ENCODE results near the gene UTF1.
"Not testable (repeated sequence)": the region's sequence is repeated elsewhere in the genome, so short reads cannot be mapped to it uniquely, and the experiment has no call there.

Gene UTF1

DNA sequence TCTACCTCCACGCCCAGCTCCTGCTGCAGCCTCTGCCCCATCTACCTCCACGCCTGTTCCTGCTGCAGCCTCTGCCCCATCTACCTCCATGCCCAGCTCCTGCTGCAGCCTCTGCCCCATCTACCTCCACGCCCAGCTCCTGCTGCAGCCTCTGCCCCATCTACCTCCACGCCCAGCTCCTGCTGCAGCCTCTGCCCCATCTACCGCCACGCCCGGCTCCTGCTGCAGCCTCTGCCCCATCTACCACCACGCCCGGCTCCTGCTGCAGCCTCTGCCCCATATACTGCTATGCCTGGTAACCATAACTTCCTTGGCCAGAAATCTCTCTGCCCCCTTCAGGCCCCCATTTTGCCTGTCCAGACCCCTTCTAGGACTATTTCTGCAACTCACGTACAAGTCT is 35.0 kb downstream of the UTF1 start:
- not testable (repeated sequence) for DNase-seq (ENCODE audit: low spot score)

DNA sequence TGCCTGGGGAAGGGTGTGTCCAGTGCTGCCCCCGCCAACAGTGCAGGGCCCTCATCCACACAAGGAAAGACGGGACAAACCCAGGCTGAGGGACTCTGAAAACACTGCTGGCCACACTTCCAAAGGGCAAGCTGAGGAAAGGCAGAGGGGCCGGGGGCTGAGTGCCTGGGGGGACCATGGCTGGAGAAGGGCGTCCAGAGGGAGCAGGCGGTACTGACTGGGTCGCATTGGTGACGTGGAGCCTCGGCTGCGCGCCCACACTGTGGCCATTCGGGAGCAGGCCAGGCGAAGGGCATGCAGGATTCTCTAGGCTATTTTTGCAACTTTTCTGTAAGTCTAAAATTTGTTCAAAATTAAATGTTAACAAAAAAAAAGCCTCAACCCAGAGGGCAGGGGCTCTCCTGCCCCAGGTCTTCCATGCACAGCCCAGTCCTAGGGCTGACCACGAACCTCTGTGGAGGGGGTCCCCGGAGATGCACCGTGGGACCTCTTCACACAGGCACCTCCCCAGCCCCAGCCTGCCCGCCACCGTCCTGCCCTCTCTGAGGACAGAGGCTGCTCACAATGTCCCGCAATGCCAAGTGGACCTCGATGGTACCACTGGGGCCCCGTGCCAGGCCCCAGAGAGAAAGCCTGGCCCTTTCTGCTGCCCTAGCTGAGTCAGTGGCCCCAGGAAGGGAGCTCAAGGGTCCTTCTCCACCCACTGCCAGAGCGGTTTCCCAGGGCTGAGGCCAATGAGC is 36.2 kb downstream of the UTF1 start:
- no peak for DNase-seq (ENCODE audit: low spot score)

DNA sequence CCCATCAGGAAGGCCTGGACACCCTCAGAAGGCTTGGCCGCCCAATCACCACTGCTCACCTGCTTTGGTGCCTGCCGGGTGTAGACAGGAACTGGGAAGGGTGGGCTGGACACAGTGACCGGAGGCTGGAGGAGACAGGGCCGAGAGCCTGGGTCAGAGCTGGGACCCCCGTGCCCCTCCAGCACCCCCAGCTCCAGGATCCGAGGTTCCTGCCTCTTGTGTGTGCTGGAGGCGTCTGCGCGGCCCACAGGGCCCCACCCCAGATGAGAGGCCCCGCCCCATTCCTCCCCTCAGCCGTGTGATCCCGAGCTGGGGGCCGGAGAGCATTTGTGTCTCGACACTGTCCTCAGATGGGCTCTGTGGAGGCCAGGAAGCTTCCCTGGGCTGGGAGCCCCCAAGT is 37.3 kb downstream of the UTF1 start:
- DNase-seq (ENCODE audit: low spot score), result no peak

DNA sequence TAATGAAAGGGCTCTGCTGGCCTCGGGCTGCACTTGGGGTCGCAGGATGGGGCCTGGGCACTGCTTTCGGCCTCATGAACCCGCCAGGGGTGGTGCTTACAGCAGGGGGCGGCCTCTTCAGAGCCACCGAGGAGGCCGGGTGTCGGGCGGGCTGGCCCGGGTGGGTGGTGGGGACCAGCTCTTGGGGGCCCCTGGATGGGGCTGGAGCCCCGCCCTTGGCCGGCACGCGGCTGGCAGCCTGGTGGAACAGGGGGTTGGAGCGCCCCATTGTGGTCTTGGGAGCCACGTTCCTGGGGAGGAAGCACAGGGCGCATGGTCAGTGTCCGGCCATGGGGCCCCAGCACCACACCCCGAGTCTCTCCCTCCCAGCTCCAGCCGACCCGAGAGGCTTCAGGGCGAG is 37.8 kb downstream of the UTF1 start:
- DNase-seq (ENCODE audit: low spot score), result no peak

DNA sequence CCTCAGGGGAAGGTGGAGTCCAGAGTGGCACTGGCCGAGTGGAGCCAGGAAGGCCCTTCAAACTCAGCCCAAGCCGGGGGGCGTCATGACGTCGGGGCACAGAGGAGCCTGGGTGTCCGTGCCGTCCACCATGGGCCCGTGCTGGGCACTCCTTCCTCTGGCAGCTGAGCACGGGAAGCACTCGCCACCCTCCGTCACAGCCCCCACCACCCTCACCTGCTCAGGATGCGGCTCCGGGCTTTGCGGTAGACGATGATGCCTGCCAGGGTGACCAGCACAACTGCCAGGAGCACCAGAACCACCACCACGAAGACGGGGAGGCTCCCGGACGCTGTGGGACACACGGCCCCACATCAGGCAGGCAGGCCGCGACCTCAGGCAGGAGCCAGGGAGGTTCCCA is 38.5 kb downstream of the UTF1 start:
- no peak for DNase-seq (ENCODE audit: low spot score)

DNA sequence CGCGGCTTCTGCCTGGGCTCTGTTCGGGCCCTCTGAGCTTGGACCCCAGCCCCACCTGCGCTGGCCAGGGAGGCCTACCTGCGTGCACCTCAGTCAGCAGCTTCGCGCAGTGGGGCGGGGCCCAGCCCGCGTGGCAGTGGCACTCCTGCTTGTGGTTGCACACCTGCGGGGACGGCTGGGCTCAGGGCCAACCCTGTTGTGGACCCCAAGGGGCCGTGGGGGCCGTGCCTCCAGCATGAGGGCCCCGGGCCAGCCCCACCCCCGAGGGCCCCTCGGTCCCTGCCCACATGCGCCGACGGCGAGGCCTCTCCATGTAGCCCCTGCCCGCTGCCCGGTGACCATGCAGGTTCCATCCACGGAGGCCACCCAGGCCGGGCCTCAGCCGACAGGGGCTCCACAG is 39.4 kb downstream of the UTF1 start:
- no peak for DNase-seq (ENCODE audit: low spot score)

DNA sequence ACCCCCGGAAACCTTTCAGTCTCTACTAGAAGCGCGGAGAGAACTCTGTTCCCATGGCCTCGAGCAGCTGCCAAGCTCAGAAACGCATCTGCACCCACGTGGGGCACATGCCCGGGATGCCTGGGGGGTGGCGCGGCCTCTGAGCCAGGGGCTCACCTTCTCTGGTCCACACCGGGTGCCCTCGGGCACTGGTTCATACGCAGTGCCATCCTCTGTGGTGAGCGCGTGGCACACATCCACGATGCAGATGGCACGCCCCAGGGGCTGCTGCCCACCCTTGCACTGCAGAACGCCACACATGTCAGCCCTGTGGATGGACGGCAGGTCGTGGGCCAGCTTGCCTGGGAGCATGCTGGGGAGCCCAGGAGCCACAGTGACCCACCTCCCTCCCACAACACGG is 40.2 kb downstream of the UTF1 start:
- no peak for DNase-seq (ENCODE audit: low spot score)

DNA sequence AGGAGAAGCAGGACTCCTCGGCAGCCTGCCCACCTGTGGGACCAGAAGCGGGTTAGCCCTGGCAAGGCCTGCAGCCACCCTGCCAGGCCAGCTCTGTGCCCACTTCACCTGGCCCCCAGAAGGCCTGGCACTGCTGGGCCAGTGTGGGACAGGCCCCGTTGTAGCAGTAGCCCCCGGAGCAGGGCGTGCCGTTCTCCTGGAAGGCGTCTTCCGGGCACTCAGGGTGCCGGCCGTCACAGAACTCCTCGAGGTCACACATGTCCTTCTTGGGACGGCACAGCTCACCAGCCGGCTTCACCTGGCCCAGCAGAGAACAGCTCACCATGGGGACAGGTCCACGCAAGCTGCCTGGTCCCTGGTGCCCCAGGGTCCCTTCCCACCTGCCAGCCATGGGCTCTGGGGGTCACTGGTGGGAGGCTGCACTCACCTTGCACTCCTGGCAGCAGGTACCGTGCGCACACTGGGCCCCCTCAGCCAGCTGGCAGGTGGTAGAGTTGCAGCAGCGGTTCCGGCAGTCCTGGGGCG is 40.8 kb downstream of the UTF1 start:
- DNase-seq (ENCODE audit: low spot score), result no peak

DNA sequence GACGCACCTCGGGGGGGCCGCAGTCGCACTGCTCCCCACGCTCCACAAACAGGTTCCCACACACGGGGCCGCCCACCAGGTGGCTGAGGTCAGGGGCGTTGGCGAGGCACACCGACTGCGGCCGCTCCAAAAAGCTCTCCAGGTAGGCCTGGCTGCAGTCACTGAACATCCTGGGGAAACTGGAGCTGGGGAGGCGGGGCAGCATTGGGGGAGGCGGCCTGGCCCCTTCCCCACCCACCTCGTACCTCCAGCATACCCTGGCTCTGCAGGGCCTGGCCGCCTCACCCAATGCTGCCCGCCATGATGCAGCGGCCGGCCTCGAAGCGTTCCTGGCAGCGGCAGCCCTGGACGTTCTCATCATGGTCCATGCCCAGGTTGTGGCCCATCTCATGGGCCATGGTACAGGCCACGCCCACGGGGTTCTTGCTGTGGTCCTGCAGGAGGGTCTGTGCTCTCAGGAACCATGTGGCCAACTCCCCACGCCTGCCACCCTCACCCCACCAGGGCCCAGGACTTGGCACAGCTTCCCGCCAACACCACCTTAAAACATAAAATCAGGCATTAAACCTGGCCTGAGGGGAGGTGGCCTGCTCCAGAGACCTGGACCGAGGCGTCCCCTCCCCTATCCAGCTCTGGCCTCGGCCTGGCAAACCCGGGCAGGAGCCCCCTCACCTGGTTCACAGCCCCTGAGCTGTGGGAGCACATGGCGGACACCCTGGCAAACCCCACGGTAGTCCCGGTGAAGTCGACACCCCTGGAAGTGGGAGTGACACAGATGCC is 41.7 kb downstream of the UTF1 start:
- DNase-seq (ENCODE audit: low spot score), result no peak

DNA sequence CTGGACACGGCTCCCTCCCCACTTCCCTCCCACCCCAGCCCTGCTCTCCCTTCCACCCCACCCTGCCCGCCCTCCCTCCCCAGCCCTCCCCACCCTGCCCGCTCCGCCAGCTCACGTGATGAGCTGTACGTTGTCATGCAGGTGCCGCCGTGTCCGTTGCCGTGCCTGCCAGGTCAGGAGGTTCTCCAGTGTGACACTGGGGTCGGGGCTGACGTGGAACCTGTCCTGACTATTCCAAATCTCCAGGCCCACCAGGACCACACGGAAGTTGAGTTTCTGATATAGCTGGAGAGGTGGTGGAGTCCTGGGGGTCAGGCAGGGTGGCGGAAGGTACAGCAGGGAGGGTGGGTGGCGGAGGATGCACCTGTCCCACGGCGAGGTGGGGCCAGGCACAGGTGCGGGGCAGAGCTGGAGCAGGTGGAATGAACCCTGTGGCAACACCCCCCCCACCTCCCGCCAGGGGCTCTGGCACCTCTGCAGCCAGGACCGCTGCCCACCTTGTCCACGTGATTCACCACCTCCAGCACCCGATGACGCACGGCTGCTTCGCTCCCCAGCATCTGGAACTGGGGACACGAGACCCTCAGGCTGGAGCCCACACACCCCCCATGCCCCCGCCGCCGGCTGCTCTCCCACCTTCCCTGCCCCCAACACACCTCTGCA is 42.4 kb downstream of the UTF1 start:
- DNase-seq (ENCODE audit: low spot score), result no peak

DNA sequence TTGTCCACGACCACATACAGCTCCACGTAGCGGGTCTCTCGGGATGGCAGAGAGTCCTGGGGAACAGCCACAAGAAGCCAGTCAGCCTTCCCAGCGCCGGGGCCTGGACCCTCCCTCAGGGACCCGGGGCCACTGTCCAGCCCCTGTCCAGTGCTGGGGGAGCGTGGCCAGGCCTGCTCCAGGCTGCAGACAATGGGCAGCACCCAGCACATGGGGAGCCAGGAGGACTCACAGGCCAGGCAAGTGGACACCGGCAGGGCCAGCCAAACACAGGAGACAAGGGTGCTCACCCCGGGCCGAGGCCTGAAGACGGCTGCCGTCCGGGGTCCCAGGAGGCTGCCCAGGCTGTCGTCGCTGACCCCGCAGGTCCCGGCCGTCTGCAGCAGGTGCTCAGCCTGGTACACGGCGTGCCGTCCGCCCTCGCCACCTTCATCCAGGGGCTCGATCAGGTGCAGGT is 43.0 kb downstream of the UTF1 start:
- no peak for DNase-seq (ENCODE audit: low spot score)

DNA sequence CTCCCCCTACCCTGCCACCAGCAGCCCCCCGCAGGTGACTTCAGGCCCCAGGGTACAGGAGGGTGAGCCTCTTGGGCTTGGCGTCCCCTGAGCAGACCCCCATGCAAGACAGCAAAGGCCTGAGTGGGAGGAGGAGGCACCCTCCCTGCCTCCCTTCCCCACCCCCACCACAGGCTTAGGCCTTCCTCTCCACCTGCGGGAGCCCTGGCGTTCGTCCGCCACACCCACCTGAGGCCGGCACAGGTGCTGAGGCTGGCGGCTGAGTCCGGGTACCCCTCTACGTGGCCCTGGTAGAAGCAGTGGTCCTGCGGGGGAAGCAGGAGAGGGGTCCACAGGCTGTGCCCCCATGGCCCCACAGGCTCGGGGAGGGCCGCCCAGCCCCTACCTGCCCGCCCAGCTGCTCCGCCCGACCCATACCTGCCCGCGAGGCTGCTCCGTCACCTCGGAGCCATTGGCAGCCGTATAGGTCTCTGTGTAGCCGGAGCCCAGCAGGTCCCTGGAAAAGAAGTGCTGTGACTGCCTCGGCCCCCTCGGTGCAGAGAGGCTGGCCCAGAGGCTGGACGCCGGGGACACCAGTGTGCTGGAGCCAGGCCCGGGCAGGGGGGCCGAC is 43.6 kb downstream of the UTF1 start:
- no peak for DNase-seq (ENCODE audit: low spot score)

DNA sequence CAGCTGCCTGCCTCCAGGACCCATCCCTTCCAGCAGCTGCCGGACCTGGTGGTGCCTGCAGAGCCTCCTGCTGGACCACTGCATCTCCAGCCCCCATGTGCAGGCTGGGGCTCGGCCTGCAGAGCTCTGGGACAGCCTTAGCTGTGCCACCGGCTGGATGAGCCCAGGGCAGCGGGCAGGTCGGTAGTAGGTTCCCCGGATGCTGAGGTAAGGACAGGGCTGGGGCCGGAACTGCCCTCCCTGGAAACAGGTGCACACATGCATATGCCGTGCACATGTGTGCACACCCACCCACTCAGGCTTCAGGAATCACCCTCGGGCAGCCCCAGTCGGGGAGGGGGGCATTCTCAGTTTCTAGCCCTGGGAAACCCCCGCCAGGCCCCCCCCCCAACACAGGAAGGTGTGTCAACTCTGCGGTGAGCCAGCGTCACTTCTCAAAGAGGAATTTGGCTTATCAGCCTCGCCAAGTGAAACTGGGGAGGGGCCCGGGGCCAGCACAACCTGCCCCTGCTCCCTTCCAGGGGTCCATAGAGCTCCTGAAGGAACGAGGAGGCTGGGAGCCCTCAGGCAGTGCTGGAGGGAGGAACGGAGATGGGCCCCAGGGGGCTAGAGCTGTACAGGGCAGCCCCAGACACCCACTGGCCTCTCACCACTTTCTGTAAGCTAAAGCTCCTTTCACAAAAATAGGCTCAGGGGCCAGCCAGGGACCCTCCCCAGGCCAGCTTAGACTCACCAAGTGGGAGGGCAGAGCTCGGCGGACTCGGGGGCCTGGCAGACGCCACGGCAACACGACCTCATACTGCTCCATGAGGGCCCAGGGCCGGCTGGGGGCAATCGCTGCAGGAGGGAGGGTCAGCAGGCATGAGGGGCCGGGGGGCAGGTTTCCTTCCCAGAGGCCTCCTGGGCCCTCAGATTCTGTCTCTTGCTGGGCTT is 45.0 kb downstream of the UTF1 start:
- DNase-seq (ENCODE audit: low spot score), result peak; percentile 83

DNA sequence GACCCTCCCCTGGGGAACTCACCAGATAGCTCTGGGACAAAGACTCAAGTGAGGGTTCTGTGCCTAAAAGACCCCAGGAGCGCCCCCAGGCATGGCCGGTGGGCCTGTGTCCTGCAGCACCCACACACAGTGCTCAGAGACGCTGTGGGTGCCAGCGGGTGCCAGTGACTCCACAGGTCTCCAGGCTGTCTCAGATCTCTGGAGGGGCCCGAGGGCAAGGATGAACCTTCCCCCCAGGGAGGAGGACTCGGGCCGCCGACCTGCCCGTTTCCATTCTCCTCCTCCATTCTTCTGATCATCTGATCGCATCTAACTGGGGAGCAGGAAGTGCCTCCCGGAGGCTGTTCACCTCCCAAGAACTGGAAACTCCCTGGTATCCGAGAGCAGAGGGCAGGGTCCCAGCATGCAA is 45.7 kb downstream of the UTF1 start:
- peak; percentile 46 for DNase-seq (ENCODE audit: low spot score)

DNA sequence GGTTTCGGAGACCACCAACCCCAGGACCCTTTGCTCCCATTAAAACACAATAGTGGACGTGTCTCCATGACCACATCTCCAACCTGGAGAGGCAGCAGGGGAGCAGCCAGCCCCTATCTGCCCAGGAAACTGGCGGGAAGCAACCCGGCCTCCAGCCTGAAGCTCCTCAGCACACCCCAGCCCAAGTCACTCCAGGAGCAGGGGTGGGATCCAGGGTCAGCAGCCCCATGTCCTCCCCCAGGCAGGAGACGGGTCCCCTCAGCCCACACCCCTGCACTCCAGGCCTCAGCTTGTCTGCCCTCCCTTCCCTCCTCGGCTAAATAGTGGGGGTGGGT is 46.0 kb downstream of the UTF1 start:
- DNase-seq (ENCODE audit: low spot score), result no peak

DNA sequence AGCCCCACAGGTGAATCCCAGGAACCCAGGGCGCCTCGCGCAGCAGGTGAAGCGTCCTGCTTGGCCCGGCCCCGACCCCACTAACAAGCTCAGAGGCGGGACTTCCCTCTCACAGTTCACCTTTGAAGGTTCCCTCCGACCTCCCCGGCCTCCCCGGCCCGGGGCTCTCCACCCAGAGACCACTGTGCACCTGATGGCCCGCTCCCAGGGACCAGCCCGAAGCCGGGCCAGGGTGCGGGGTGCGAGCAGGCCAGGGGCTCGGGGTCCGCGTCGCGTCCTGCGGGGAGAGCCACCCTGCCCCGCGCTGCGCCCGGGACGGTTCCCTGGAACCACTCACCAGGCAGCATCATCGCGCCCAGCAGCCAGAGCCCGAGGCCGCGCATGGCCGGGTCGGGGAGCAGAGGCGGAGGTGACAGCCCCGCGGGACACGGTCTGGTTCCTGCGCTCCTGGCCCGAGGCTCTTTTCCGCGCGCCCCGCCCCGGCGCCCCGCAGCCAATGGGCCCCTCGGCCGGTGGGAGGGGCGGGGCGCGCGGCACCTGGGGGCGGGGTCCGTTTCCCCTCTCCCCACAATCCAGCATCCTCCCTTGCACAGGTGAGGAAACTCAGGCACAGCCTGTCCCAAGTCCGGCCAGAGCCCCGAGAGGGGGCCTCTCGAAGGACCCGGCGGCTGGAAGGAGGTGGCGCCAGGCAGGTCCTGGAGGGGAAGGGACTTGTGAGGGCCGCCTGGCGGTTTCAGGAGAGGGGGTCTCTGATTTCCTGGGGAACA is 46.6 kb downstream of the UTF1 start, which contains the start of gene ADAM8:
TSS of gene ADAM8 (minus strand) at position 434 of the 767 bp plus-strand sequence. CDS start at position 383, 51 bp downstream.
- DNase-seq (ENCODE audit: low spot score), result peak; percentile 66

DNA sequence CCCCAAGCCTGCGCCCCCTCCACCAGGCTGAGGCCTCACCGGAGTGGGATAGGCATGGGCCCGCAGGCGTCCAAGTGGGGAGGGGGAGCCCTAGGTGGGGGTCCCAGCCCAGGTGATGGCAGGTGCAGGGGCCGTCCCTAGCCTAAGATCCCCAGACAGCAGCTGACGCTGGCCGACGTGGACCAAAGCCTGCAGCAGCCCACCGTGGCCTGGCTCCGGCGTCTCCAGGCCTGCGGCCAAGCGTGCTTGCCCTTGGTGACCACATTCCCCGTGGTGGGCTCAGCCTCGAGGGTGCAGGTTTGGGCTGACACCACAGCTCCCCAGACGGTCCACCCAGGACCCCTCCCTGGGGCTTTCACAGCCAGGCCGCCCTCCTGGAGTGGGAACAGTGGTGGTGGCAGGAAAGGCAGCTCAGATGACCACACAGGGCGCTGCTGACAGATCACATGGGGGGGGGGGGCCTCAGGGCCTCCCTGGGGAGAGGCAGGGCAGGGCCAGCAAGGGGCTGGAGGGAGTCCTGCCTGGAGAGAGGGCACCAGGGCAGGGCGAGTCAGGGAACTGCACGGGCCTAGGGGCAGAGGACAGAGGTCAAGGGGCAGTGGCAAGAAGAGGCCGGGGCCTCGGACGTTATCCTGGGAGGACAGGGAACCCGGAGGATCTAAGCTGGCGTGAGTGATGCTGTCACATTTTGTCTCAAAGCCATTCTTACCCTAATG is 47.4 kb downstream of the UTF1 start:
- DNase-seq (ENCODE audit: low spot score), result no peak

DNA sequence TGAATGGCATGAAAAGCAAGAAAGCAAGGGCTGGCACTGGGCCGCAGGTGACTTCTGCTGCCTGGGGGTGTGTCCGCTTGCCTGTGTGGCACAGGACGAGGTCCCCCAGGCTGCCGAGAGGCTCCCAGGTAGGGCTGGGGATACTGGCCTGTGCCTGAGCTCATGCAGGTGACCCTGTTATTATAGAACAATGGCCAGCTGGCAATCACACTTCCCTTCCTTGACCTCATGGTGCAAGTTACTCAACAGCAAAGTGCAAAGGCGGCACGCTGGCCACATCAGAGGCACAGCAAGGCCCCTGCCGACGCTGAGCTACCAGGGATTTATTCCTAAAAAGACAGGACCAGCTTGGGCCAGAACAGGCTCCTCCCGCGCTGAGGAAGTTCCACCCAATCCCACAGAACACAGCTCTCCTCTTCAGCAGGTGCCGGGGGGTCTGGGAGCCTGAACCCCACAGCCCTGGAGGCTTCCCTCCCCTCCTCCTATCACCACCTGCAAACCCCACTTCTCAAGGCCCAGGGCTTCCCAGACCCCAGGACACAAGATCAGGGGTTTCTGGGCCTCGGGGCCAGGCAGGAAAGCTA is 48.1 kb downstream of the UTF1 start:
- no peak for DNase-seq (ENCODE audit: low spot score)

DNA sequence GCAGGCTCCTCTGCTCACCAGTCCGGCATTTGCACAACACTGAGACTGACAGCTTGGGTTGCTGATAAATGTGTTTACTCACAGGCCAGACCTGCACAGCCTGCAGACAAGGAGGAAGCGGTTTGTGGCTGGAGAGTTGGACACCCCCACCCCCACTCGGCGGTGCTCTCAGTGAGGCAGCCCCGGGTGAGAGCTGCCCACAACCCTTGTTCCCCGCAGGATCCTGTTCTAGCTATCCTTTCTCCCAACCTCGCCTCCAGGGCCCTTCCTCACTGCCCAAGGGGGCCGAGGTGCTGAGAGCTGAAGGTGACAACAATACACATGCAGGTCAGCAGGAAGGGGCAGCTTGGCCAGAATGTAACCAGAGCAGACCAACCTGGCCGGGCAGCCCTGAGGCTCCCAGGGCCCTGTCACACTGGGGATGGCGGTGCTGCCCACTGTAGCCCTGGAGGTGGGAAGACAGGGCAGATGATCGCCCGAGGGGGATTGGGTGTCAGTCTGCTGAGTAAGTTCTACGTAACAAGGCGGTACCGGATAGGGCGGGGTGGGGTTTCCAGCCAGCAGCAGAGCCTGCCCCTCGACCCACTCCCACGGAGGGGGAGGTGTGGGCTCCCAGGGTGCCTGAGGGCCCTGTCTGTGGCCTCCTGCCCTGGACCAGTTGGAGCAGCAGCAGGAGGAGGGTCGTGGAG is 48.7 kb downstream of the UTF1 start:
- peak; percentile 67 for DNase-seq (ENCODE audit: low spot score)
